Breast epithelium (tissue), 4 donors: ENCODE data around the gene MLLT10. TPM values are rescaled to one million over a fixed set of nuclear protein-coding genes. Genes with fewer than 3 reads are reported as not detected.
"Not testable (repeated sequence)": the region's sequence is repeated elsewhere in the genome, so short reads cannot be mapped to it uniquely, and the experiment has no call there.

Experiments
- DNase-seq, 2 donors: peaks; one replicate each; pipeline ENCODE4 v3.0.0-alpha.2; 2019; ENCODE audit warnings: low spot score in 2 of 2
- H3K27ac ChIP-seq, 2 donors: fragments of 200-600 bp; sonication (generic) in 1 of 2; one replicate each; pipeline ENCODE4 v1.5.1; 2016 to 2019; ENCODE audit warnings: mild to moderate bottlenecking in 1 of 2
- H3K27me3 ChIP-seq, 2 donors: fragments of 200-600 bp; sonication (generic) in 1 of 2; one replicate each; pipeline versions ENCODE4 v1.5.1 to v1.6.0; 2017 to 2019; ENCODE audit warnings: control low read depth in 1 of 2, mild to moderate bottlenecking in 1 of 2
- H3K36me3 ChIP-seq: fragments of 200-600 bp; one replicate; pipeline ENCODE4 v1.5.1; 2019
- H3K4me1 ChIP-seq, 2 donors: fragments of 200-600 bp; sonication (generic); one replicate each; pipeline ENCODE4 v1.5.1; 2016 to 2019; ENCODE audit warnings: control low read depth in 1 of 2
- H3K4me3 ChIP-seq, 3 donors: fragments of 200-600 bp; sonication (generic); 1 replicate in 2 of 3; 2 replicates in 1 of 3; pipeline ENCODE4 v1.5.1; 2016 to 2019; ENCODE audit warnings: mild to moderate bottlenecking in 3 of 3, moderate library complexity in 2 of 3
- H3K9me3 ChIP-seq, 2 donors: fragments of 200-600 bp; sonication (generic) in 1 of 2; one replicate each; pipeline ENCODE4 v1.5.1; 2016 to 2019; ENCODE audit warnings: control low read depth in 1 of 2
- POLR2A ChIP-seq: fragments of 450-650 bp; IDR thresholded peaks from one replicate; pipeline ENCODE4 v1.6.1; 2016; ENCODE audit warnings: antibody characterized with exemption, mild to moderate bottlenecking, moderate library complexity
- POLR2AphosphoS5 ChIP-seq, 3 donors: sonication (generic); formaldehyde crosslinking; IDR thresholded peaks; one replicate each; pipeline ENCODE4 v1.6.1; 2017; ENCODE audit warnings: antibody characterized with exemption in 3 of 3
- intact Hi-C: fragments of 100-400 bp; cut with DNase I; formaldehyde crosslinking; loops from one replicate; pipeline ENCODE4 v1.15.1; 2023; ENCODE audit warnings: low total_unique reads
- total RNA-seq, 3 donors: library from RNA; depleted of rRNA; stranded (reverse); fragments of >200 nt; gene quantifications; one replicate each; pipeline ENCODE4 v1.1.0, GENCODE V29; 2016
- TF ChIP-seq, protein P1 (sequence below), 3 donors: fragments of 450-650 bp; IDR thresholded peaks; one replicate each; pipeline ENCODE4 v1.5.1; 2016 to 2017; ENCODE audit warnings: antibody characterized with exemption in 3 of 3, mild to moderate bottlenecking in 3 of 3, moderate library complexity in 3 of 3

Gene MLLT10
- total RNA-seq, 3 donors from 2014 or later: 45.6 to 74.6 (median 58.0) TPM

GRCh38 chr10:21607907-21608306 lies 73.9 kb downstream of the MLLT10 start:
- Histone ChIP-seq H3K4me1 (no peaks in the 10 kb centered on the region), H3K36me3 (no peaks in the 10 kb centered on the region), H3K27me3 (no peaks in the 10 kb centered on the region), H3K27ac (no peak overlapping the region), H3K9me3 (no peaks in the 10 kb centered on the region), H3K4me3 (no peak overlapping the region)
- intact Hi-C loops: loop anchor here (5.0 kb wide), 1 partner anchor 566 kb away; no protein-coding TSS in a partner anchor
- TF ChIP-seq, protein P1, sequence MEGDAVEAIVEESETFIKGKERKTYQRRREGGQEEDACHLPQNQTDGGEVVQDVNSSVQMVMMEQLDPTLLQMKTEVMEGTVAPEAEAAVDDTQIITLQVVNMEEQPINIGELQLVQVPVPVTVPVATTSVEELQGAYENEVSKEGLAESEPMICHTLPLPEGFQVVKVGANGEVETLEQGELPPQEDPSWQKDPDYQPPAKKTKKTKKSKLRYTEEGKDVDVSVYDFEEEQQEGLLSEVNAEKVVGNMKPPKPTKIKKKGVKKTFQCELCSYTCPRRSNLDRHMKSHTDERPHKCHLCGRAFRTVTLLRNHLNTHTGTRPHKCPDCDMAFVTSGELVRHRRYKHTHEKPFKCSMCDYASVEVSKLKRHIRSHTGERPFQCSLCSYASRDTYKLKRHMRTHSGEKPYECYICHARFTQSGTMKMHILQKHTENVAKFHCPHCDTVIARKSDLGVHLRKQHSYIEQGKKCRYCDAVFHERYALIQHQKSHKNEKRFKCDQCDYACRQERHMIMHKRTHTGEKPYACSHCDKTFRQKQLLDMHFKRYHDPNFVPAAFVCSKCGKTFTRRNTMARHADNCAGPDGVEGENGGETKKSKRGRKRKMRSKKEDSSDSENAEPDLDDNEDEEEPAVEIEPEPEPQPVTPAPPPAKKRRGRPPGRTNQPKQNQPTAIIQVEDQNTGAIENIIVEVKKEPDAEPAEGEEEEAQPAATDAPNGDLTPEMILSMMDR (IDR thresholded peaks at IDR 0.05): no peak
- TF ChIP-seq POLR2A (no peak), POLR2AphosphoS5 (IDR thresholded peaks at IDR 0.05) (no peak)
- DNase-seq: no peak

GRCh38 chr10:21614000-21614399 lies 80.0 kb downstream of the MLLT10 start:
- no peaks in the 10 kb centered on the region for H3K36me3 ChIP-seq
- H3K27me3 ChIP-seq: no peaks in the 10 kb centered on the region
- no peak for DNase-seq
- TF ChIP-seq POLR2AphosphoS5 (IDR thresholded peaks at IDR 0.05) (no peak), POLR2A (no peak)
- TF ChIP-seq, protein P1 (IDR thresholded peaks at IDR 0.05): no peak
- H3K9me3 ChIP-seq: no peaks in the 10 kb centered on the region
- intact Hi-C loops: no loop called here
- H3K27ac ChIP-seq: no peak overlapping the region
- no peaks in the 10 kb centered on the region for H3K4me1 ChIP-seq
- no peak overlapping the region for H3K4me3 ChIP-seq

DNA sequence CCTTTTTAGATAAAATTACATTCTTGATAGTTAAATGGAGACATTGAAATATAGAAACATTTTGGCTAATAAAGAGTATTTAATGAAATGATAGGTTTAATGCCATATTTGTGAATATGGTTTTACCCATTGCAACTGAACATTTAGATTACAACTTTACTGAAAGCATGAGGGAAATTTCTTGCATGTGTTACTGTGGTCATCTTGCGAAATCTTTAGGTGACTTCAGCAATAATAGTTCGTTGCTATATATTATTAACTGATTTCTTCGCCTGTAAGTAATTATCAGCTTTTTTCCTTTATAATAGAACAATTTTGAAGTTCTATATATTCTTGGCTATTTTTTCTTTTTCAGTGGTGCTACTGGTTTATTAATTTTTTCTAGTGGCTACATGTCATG lies 83.2 kb downstream of the MLLT10 start:
- Histone ChIP-seq H3K4me1 (no peaks in the 10 kb centered on the region), H3K27ac (no peak overlapping the region), H3K36me3 (no peaks in the 10 kb centered on the region), H3K4me3 (no peak overlapping the region), H3K27me3 (no peaks in the 10 kb centered on the region), H3K9me3 (no peaks in the 10 kb centered on the region)
- no peak for TF ChIP-seq POLR2A
- no peak for TF ChIP-seq POLR2AphosphoS5 (IDR thresholded peaks at IDR 0.05)
- TF ChIP-seq, protein P1 (IDR thresholded peaks at IDR 0.05): no peak
- intact Hi-C loops: no loop called here
- DNase-seq: no peak

GRCh38 chr10:21623291-21623690 lies 89.3 kb downstream of the MLLT10 start:
- no peak overlapping the region for H3K27ac ChIP-seq
- H3K4me1 ChIP-seq: no peaks in the 10 kb centered on the region
- no peak for TF ChIP-seq POLR2A
- TF ChIP-seq, protein P1 (IDR thresholded peaks at IDR 0.05): no peak
- TF ChIP-seq POLR2AphosphoS5 (IDR thresholded peaks at IDR 0.05): no peak
- no peaks in the 10 kb centered on the region for H3K9me3 ChIP-seq
- H3K4me3 ChIP-seq: no peak overlapping the region
- no peak for DNase-seq
- no peaks in the 10 kb centered on the region for H3K27me3 ChIP-seq
- no peaks in the 10 kb centered on the region for H3K36me3 ChIP-seq
- intact Hi-C loops: no loop called here

- H3K27me3 ChIP-seq, H3K27ac ChIP-seq, H3K4me3 ChIP-seq, DNase-seq, H3K9me3 ChIP-seq, H3K4me1 ChIP-seq, H3K36me3 ChIP-seq, intact Hi-C loops: not testable (repeated sequence)
These were observed 90.4 kb downstream of the MLLT10 start for GRCh38 chr10:21624421-21624820.

GRCh38 chr10:21624951-21625350 lies 90.9 kb downstream of the MLLT10 start:
- Histone ChIP-seq H3K4me3 (no peak overlapping the region), H3K36me3 (no peaks in the 10 kb centered on the region), H3K27ac (no peak overlapping the region), H3K4me1 (no peaks in the 10 kb centered on the region), H3K27me3 (no peaks in the 10 kb centered on the region), H3K9me3 (no peaks in the 10 kb centered on the region)
- intact Hi-C loops: no loop called here
- TF ChIP-seq POLR2A (no peak), POLR2AphosphoS5 (IDR thresholded peaks at IDR 0.05) (no peak)
- TF ChIP-seq, protein P1 (IDR thresholded peaks at IDR 0.05): no peak
- DNase-seq: no peak
